ENCODE data around the gene GPI.

Gene GPI

DNA sequence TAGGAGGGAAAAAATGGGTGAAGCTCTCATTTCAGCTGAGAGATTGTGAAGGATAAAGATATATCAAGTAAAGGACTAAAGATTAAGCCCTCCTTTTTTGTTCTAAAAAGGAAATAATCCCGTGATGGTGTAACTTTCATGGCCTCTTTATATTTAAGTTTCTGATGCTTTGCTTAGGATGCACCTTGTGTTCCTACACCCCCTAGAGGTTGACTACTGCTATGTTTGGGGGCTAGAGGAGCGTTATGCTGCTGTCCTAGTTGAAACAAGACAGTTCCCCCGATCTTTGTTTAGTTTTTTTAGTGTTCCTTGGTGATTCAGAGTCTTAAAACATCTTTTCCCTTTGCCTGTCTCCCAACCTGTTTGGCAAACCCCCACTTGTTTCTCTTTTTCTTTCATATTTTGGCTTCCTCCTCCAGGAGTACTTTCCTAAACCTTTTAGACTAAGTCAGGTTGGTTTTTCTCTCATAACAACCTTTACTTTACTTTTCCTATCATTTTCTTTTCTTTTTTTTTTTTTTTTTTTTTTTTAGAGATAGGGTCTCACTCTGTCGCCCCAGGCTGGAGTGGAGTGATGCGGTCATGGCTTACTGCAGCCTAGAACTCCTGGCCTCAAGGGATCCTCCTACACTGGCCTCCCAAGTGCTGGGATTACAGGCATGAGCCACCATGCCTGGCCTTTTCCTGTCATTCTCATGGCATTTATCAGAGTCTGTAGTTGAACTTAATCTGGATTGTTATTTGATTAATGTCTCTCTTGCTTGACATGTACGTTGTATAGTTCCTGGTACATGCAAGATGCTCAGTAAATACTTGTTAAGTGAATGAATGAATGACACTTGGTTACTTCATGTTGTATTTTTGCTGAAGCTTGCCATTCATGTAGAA lies 66.0 kb downstream of the GPI start:
- TF ChIP-seq GATA2 (IDR thresholded peaks at IDR 0.05; ENCODE audit: low read depth, low read length) (no peak), GATA3 (IDR thresholded peaks at IDR 0.05; ENCODE audit: low read depth, low read length) (no peak)

DNA sequence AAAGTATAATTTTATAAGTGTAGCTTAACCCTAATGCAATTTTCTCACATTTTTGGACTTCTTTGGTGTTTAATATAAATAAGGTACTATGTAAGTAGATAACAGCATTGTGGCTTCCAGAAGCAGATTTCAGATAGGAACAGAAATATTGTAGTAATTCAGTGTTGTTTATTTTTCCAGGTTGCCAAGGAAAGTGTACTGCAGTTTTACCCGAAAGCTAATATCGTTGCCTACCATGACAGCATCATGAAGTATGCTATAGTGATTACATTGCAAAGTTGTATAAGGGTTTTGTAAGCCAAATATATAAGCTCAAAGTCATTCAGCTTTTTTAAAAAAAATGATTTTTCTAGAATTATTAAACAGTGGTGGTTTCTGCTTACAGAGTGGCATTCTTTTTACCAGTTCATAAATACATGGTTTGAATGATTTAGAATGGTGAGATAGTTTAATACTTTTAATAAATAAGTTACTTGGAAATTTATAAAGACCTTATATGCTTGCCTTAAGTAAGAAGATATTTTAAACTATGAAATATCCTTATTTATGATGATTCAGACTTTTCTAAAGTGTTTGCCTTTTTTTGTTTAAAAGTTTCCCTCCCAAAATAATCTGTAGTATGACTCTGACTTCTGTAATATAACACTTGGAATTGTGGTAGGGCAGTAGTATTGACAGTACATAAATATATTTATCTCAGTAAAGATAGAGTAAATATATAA lies 66.8 kb downstream of the GPI start:
- TF ChIP-seq GATA3 (IDR thresholded peaks at IDR 0.05; ENCODE audit: low read depth, low read length) (no peak), GATA2 (IDR thresholded peaks at IDR 0.05; ENCODE audit: low read depth, low read length) (no peak)

DNA sequence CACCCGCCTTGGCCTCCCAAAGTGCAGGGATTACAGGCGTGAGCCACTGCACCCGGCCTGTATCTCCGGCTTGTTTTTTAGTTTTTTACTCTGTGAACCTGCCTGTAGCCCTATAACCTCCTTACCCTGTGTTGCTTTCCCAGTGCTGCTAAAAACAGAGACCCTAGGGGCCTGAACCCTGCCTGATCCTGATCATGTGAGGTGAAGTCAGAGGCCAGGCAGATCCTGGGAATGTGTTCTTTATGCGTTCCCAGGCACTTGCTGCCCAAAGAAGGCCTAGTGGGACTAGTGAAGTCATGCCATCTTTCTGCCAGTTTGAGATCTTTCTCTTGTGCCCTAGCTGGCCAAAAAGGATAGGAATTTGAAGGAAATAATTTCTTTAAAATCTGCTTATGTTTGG lies 67.8 kb downstream of the GPI start:
- TF ChIP-seq GATA3 (IDR thresholded peaks at IDR 0.05; ENCODE audit: low read depth, low read length) (no peak), GATA2 (IDR thresholded peaks at IDR 0.05; ENCODE audit: low read depth, low read length) (no peak)

DNA sequence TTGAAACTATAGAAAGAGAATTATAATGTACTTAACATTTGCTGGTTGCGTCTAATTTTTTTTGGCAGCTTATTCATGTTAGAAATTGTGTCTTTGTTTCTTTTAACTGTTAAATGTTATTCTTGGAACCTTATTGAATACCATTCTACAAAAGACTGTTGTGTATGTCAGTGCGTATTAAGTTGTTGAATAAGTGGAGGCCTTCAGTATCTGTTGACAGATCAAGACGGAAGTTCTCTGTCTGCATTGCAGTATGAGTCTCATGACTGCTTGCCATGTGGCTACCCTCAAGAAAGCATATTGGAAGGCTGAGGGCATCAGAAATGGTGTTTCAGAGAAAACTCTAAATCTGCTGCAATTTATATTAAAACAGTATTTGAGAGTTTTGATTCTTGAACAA lies 71.7 kb downstream of the GPI start:
- TF ChIP-seq GATA3 (IDR thresholded peaks at IDR 0.05; ENCODE audit: low read depth, low read length) (no peak), GATA2 (IDR thresholded peaks at IDR 0.05; ENCODE audit: low read depth, low read length) (no peak)

- TF ChIP-seq GATA3 (IDR thresholded peaks at IDR 0.05; ENCODE audit: low read depth, low read length) (no peak), GATA2 (IDR thresholded peaks at IDR 0.05; ENCODE audit: low read depth, low read length) (no peak)
Observed at GRCh38 chr19:34448191-34448590, 83.2 kb downstream of the GPI start.
